T follicular helper cell (primary cell): Measurements from ENCODE around the gene PNPLA6.
"Not testable (repeated sequence)": the region's sequence is repeated elsewhere in the genome, so short reads cannot be mapped to it uniquely, and the experiment has no call there.

Source experiments
- DNase-seq: peaks from one replicate; pipeline ENCODE4 v3.0.0-alpha.2; 2020; ENCODE audit warnings: low read depth

Gene PNPLA6

GRCh38 chr19:7556696-7557315 is 21.3 kb downstream of the PNPLA6 start:
- DNase-seq, result no peak

GRCh38 chr19:7558667-7559066 is 23.1 kb downstream of the PNPLA6 start:
- no peak for DNase-seq

- DNase-seq, result no peak
These were observed 23.6 kb downstream of the PNPLA6 start for GRCh38 chr19:7559102-7559501.

GRCh38 chr19:7560255-7560654 is 24.7 kb downstream of the PNPLA6 start:
- DNase-seq, result no peak

- no peak for DNase-seq
These were observed 25.8 kb downstream of the PNPLA6 start for GRCh38 chr19:7561325-7561724.

DNA sequence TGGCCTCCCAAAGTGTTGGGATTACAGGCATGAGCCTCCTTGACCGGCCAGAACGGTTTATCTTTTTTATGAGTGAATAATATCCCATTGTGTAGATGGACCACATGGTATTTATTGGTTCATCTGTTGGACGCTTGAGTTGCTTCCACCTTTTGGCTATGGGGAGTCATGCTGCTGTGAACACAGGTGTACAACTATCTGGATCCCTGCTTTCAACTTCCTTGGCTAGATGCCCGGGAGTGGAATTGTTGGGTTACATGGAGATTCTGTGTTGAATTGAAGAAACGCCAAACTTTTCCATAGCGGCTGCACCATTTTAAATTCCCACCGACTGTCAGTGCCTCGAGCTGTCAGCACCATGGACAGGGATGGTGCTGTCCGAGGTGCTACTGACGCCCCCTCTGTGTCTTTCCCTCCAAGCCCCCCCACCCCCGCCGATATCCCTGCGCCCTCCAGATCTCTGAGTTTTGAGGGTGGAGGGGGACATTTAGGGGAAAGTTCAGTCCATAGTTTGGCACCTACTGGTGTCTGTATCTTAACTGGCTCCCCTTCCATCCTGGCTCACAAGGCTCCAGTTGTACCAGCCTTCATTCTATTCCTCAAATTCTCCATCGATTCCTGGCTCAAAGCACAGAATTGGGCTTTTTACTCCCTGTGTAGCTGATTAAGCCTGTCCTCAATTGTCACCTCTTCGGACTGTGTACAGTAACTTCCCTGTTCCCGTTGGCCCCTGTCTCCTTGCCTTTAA is 27.3 kb downstream of the PNPLA6 start:
- DNase-seq, result no peak

- no peak for DNase-seq
These were observed 29.3 kb downstream of the PNPLA6 start for GRCh38 chr19:7564866-7565265.

DNA sequence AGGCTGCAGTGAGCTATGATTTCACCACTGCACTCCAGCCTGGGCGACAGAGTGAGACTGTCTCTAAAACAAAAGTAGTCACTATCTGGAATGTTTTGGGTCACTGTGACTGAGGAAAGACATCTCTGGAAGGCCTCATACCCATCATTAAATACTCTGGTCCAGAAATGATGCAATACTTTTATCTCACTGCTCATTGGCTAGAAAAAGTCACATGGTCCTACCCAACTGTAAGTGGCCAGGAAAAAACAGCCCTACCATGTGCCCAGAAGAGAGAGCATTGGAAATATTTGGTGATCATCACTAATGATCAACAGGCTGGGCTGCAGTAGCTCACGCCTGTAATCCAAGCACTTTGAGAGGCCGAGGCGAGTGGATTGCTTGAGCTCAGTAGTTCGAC is 29.8 kb downstream of the PNPLA6 start:
- no peak for DNase-seq

DNA sequence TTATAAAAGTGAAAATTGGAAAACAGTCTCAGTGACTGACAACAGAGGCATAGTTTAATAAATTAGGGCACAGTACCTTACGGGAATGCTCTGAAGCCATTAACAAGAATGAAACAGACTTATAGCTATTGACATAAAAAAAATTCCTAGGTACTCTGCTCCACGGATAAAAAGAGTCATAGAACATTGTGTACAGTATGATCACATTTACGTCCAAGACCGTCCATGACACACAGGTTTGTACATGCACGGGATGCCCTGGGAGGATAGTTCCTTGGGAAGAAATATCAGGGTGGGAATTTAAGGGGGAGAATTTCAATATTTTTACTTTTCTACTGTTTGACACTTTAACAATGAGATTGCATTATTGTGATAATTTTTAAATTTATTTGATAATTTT is 35.2 kb downstream of the PNPLA6 start:
- no peak for DNase-seq

DNA sequence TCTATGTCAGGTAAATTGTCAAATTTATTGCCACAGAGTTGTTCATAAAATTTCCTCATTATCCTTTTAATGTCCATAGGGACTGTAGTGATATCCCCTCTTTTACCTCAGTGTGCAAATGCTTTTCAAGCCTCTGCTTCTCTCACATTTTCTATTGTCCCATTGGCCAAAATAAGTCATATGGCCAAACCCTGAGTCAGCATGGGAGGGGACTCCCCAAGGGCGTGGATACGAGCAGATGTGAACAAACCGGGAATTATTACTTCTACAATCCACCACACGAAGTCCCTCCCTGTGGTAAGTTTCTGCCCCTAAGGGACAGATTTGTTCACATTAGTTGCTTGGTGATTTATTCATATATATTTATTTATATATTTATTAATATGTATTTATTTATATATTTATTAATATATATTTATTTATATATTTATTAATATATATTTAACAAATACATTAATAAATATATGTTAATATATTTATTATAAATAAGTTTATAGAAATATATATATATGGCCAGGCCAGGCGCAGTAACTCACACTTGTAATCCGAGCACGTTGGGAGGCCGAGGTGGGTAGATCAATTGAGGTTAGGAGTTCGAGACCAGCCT is 40.0 kb downstream of the PNPLA6 start:
- DNase-seq, result no peak

DNA sequence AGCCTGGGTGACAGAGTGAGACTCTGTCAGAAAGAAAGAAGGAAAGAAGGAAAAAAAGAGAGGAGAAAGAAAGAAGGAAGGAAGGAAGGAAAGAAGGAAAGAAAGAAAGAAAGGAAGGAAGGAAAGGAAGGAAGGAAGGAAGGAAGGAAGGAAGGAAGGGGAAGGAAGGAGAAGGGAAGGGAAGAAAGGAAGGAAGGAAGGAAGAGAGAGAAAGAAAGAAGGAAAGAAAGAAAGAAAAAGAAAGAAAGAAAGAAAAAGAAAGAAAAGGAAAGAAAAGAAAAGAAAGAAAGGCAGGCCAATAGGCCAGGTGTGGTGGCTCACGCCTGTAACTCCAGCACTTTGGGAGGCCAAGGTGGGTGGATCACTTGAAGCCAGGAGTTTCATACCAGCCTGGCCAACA is 41.9 kb downstream of the PNPLA6 start:
- DNase-seq, result not testable (repeated sequence)

DNA sequence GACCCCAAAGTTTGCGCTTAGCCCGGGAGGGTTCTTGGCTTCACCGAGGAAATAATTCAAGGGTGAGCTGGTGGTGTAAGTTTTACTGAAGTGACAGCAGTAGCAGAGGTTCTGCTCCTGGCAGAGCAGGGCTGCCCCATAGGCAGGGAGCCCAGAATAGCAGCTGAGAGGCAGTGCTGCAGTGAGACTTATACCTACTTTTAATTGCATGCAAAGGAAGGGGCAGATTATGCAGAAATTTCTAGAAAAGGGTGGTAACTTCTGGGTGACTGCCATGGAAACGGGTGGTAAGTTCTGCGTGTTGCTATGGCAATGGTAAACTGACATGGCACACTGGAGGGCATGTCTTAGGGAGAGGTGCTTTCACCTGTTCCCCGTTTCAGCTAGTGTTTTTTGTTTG is 42.6 kb downstream of the PNPLA6 start:
- DNase-seq, result no peak

GRCh38 chr19:7579182-7579581 is 43.7 kb downstream of the PNPLA6 start:
- no peak for DNase-seq

DNA sequence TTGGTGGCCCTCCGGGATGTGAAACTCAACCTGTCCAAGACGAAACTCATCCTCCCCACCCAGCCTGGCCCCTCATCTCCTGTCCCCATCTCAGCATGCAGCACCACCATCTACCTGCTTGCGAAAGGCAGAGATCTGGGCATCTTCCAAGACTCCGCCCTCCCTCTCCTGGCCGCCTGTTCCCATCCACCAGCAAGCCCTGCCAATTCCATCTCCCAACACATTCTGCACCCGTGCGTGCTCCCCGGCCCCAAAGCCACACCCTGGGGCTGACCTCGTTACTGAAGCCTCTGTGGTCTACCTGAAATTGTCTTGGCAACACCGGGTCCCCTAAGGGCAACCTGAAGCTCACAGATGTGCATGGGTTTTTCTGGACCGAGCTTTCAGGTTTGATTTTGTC is 46.9 kb downstream of the PNPLA6 start:
- DNase-seq, result no peak

DNA sequence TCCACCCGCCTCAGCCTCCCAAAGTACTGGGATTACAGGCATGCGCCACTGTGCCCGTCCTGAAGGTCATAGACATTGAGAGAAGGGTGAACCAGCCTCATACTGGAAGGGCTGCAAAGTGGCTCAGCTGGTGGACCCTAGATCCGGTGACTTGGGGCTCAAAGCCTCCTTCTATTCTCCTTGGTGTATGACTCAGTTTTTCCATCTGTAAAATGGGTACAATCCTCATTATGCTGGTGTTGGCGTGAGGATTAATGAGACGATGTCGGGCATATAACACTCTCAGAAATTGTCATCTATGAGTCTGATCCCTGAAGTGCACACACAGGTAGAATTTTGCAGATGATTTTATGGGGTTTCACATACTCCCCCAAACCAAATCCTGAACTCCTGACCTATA is 54.3 kb downstream of the PNPLA6 start:
- DNase-seq, result no peak

DNA sequence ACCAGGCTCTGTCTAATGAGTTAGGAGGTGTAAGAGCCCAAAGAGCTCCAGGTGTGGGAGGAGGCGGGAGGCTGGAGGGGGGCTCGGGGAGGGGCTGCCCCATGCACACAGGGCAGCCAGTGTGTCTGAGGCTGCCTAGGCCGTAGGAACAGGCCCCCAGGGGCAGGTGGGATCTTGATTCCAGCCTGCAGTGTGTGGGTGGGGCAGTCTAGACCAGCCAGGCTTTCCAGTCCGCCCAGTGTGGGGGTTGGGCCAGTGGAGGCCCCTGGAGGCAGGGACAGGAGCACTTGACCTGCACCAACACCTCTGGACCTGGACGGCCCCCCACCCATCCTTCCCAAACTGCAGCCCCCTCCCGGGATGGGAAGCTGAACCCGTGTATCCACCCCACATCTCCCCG is 54.7 kb downstream of the PNPLA6 start:
- no peak for DNase-seq

DNA sequence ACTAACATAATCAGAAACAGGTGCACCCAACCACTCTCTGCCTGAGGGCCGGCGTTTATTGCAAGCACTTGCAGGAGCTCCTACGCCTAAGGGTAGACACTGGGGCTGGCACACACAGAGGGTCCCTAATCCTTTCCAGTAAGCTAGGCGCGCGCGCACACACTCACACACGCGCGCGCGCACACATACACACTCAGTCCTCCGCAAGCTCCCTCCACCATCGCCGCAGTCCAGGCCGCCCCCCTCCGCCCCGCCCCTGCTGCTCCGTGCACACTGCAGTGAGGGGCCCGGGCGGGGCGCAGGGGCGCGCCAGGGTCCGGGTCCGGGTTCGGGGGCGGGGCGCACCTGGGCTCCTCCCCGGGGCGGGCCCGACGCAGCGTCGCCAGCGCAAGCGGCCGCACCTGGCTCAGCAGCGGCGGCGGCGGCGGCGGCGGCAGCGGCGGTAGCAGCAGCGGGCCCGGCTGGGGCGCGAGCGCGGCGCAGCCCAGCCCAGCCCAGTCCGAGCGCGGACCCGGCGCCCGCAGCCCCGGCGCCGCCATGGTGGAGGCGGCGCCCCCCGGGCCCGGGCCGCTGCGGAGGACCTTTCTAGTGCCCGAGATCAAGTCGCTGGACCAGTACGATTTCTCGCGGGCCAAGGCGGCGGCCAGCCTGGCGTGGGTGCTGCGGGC is 60.1 kb downstream of the PNPLA6 start, which contains the start of gene CAMSAP3:
CAMSAP3 (plus strand) TSS at position 398 of the 668 bp plus-strand sequence; CDS start at position 538, 140 bp downstream.
- DNase-seq, result no peak

DNA sequence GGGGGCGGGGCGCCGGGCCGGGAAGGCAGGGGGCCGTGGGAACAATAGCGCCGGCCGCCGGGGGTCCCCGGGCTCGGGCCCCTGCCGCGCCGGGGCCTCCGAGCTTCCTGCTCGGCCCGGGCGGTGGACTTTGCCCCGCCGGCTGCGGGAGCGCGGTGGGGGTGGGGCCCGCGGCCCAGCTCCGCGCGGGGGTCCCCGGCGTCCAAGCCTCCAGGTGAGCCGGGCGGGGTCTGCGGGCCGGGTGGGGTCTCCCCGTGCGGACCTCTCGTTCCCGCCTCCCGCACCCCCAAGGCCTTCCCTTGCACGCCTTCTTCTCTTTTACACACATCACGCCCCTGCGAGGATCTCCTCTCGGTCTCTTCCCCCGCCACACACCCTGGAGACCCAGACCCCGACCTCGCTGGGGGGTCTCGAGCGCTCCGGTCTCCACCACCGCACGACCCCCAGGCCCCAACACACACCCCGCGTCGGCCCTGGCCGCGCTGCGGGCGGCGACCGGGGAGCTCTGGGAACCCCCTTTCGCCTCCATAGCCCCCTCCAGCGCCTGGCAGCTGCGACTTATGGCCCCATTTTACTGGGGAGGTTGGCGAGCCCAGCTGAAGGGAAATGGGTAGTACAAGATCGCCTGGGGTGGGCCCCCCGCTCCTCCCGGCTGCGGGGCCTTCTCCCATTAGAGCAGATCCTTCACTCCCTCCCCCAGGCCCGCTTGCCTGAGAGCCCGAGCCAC is 60.9 kb downstream of the PNPLA6 start:
- no peak for DNase-seq

GRCh38 chr19:7597689-7598088 is 62.2 kb downstream of the PNPLA6 start:
- DNase-seq, result no peak

- DNase-seq, result no peak
These were observed 62.7 kb downstream of the PNPLA6 start for GRCh38 chr19:7598180-7598579.

- no peak for DNase-seq
These were observed 65.2 kb downstream of the PNPLA6 start for GRCh38 chr19:7600721-7601120.
